Liver (tissue), 9 donors: ENCODE measurements around the gene NUDT17. TPM values are rescaled to one million over a fixed set of nuclear protein-coding genes. Genes with fewer than 3 reads are reported as not detected.
"Not testable (repeated sequence)": the region's sequence is repeated elsewhere in the genome, so short reads cannot be mapped to it uniquely, and the experiment has no call there.

ENCODE experiments used
- DNase-seq: peaks from one replicate; pipeline ENCODE4 v3.0.0-alpha.2; 2017; ENCODE audit warnings: low spot score
- H3K27ac ChIP-seq, 2 donors: one replicate each; pipeline ENCODE4 v1.7.0; 2013; ENCODE audit warnings: inconsistent platforms in 2 of 2, low read length in 2 of 2, control low read depth in 1 of 2, low read depth in 1 of 2, mild to moderate bottlenecking in 1 of 2
- H3K27me3 ChIP-seq, 4 donors: one replicate each; pipeline versions ENCODE4 v1.6.1 to v1.7.0; 2013; ENCODE audit warnings: low read length in 3 of 4, inconsistent platforms in 1 of 4, mild to moderate bottlenecking in 1 of 4, moderate library complexity in 1 of 4; ENCODE audit not compliant: control insufficient read depth in 4 of 4, insufficient read depth in 4 of 4
- H3K36me3 ChIP-seq, 4 donors: one replicate each; pipeline versions ENCODE4 v1.6.1 to v1.7.0; 2013; ENCODE audit warnings: low read length in 3 of 4, mild to moderate bottlenecking in 3 of 4, low read depth in 1 of 4, moderate library complexity in 1 of 4; ENCODE audit not compliant: control insufficient read depth in 4 of 4, insufficient read depth in 3 of 4
- H3K4me1 ChIP-seq, 4 donors: one replicate each; pipeline versions ENCODE4 v1.6.1 to v1.7.0; 2013; ENCODE audit warnings: low read length in 3 of 4, mild to moderate bottlenecking in 3 of 4, moderate library complexity in 1 of 4; ENCODE audit not compliant: control insufficient read depth in 4 of 4, insufficient read depth in 4 of 4
- H3K4me3 ChIP-seq, 3 donors: one replicate each; pipeline versions ENCODE4 v1.6.1 to v1.7.0; 2013; ENCODE audit warnings: low read length in 3 of 3, control low read depth in 1 of 3, low read depth in 1 of 3, mild to moderate bottlenecking in 1 of 3
- H3K9ac ChIP-seq, 2 donors: one replicate each; pipeline ENCODE4 v1.7.0; 2013; ENCODE audit warnings: low read length in 2 of 2, mild to moderate bottlenecking in 2 of 2, moderate library complexity in 2 of 2, control low read depth in 1 of 2, low read depth in 1 of 2
- H3K9me3 ChIP-seq, 4 donors: one replicate each; pipeline versions ENCODE4 v1.6.1 to v1.7.0; 2013; ENCODE audit warnings: low read length in 3 of 4; ENCODE audit not compliant: control insufficient read depth in 4 of 4
- EGR1 ChIP-seq, 2 donors: IDR thresholded peaks; 2 replicates each; pipeline ENCODE4 v1.6.1; 2016 to 2018; ENCODE audit warnings: antibody characterized with exemption in 2 of 2, low read depth in 2 of 2
- FOXA1 ChIP-seq: IDR thresholded peaks from 2 replicates; pipeline ENCODE4 v1.6.1; 2016; ENCODE audit warnings: antibody characterized with exemption
- GABPA ChIP-seq, 2 donors: IDR thresholded peaks in 1 of 2; conservative IDR thresholded peaks in 1 of 2; 2 replicates each; pipeline ENCODE4 v1.6.1; 2016; ENCODE audit warnings: antibody characterized with exemption in 2 of 2, mild to moderate bottlenecking in 1 of 2, moderate library complexity in 1 of 2
- HNF4A ChIP-seq, 2 donors: conservative IDR thresholded peaks; 2 replicates each; pipeline ENCODE4 v1.6.1; 2016; ENCODE audit warnings: antibody characterized with exemption in 2 of 2, mild to moderate bottlenecking in 2 of 2
- RAD21 ChIP-seq, 2 donors: IDR thresholded peaks; 2 replicates each; pipeline ENCODE4 v1.6.1; 2016; ENCODE audit warnings: antibody characterized with exemption in 2 of 2, mild to moderate bottlenecking in 2 of 2
- RXRA ChIP-seq, 2 donors: IDR thresholded peaks; 2 replicates each; pipeline ENCODE4 v1.6.1; 2017 to 2018; ENCODE audit warnings: antibody characterized with exemption in 2 of 2, mild to moderate bottlenecking in 1 of 2
- SP1 ChIP-seq: IDR thresholded peaks from 2 replicates; pipeline ENCODE4 v1.6.1; 2018; ENCODE audit warnings: antibody characterized with exemption, mild to moderate bottlenecking
- YY1 ChIP-seq: IDR thresholded peaks from 2 replicates; pipeline ENCODE4 v1.6.1; 2016; ENCODE audit warnings: antibody characterized with exemption, mild to moderate bottlenecking
- WGBS: extraction: QIAGEN DNeasy Blood & Tissue Kit; methylation state at CpG from one replicate; pipeline ENCODE4 v1.1.7; 2013; 5-methylcytosine and 5-hydroxymethylcytosine counted together
- polyA plus RNA-seq, 2 donors: library from polyadenylated mRNA; stranded (reverse) in 1 of 2; unstranded in 1 of 2; fragments of 200-250 nt in 1 of 2; fragments of >200 nt in 1 of 2; fragmentation: Nextera tagmentation in 1 of 2; extraction: Ambion mirVana in 1 of 2; gene quantifications; one replicate each; pipeline versions ENCODE4 v1.2.1 to v1.2.3, GENCODE V29; 2013 to 2015
- total RNA-seq, 2 donors: library from RNA; depleted of rRNA; stranded (reverse); fragments of >200 nt; gene quantifications; one replicate each; pipeline ENCODE4 v1.2.3, GENCODE V29; 2014
- TF ChIP-seq, protein P1 (sequence below): fragments of 150-350 bp; IDR thresholded peaks from 2 replicates; pipeline ENCODE4 v1.5.1; 2017; ENCODE audit warnings: improper control_type of control experiment, low read depth, low read length; ENCODE audit not compliant: missing input control
- TF ChIP-seq, protein P2 (sequence below): IDR thresholded peaks from 2 replicates; pipeline ENCODE4 v1.6.1; 2016; ENCODE audit warnings: antibody characterized with exemption
- TF ChIP-seq, protein P3 (sequence below): IDR thresholded peaks from 2 replicates; pipeline ENCODE4 v1.6.1; 2016; ENCODE audit warnings: antibody characterized with exemption, mild to moderate bottlenecking
- TF ChIP-seq, protein P4 (sequence below): IDR thresholded peaks from 2 replicates; pipeline ENCODE4 v1.6.1; 2016; ENCODE audit warnings: antibody characterized with exemption
- TF ChIP-seq, protein P5 (sequence below): IDR thresholded peaks from 2 replicates; pipeline ENCODE4 v1.6.1; 2016; ENCODE audit warnings: antibody characterized with exemption
- donor health status: healthy.
- donor health status: healthy.
- donor health status: healthy.
- donor health status: healthy.
- donor health status: healthy.

The NUDT17 gene
- total and polyA plus RNA-seq, 4 donors, result 0.59 to 2.1 (median 1.0) TPM

DNA sequence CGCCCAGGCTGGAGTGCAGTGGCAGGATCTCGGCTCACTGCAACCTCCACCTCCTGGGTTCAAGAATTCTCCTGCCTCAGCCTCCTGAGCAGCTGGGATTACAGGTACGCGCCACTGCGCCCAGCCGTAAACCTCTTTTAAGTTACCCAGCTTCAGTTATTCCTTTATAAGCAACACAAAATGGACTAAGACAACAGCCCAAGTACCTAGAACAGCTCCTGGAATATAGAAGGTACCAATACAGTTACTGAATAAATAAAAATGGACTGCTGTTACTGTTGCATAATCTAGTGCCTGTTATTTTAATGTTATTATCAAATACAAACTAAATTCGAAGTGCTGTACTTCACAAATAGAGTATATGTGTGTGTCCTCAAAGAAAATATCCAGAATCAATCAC is 38.6 kb upstream of the NUDT17 start:
- WGBS, result 91% methylated on average over 7 of the region's 7 CpGs
- Histone ChIP-seq H3K36me3 (no peaks in the 10 kb centered on the region), H3K4me3 (no peak overlapping the region), H3K4me1 (no peaks in the 10 kb centered on the region), H3K27ac (no peak overlapping the region), H3K9ac (no peak overlapping the region), H3K27me3 (no peaks in the 10 kb centered on the region), H3K9me3 (no peaks in the 10 kb centered on the region)
- TF ChIP-seq, protein P1, sequence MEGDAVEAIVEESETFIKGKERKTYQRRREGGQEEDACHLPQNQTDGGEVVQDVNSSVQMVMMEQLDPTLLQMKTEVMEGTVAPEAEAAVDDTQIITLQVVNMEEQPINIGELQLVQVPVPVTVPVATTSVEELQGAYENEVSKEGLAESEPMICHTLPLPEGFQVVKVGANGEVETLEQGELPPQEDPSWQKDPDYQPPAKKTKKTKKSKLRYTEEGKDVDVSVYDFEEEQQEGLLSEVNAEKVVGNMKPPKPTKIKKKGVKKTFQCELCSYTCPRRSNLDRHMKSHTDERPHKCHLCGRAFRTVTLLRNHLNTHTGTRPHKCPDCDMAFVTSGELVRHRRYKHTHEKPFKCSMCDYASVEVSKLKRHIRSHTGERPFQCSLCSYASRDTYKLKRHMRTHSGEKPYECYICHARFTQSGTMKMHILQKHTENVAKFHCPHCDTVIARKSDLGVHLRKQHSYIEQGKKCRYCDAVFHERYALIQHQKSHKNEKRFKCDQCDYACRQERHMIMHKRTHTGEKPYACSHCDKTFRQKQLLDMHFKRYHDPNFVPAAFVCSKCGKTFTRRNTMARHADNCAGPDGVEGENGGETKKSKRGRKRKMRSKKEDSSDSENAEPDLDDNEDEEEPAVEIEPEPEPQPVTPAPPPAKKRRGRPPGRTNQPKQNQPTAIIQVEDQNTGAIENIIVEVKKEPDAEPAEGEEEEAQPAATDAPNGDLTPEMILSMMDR, result no peak
- TF ChIP-seq, protein P2, sequence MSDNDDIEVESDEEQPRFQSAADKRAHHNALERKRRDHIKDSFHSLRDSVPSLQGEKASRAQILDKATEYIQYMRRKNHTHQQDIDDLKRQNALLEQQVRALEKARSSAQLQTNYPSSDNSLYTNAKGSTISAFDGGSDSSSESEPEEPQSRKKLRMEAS, result no peak
- TF ChIP-seq HNF4A (conservative IDR thresholded peaks at IDR 0.05), result no peak
- TF ChIP-seq, protein P3, sequence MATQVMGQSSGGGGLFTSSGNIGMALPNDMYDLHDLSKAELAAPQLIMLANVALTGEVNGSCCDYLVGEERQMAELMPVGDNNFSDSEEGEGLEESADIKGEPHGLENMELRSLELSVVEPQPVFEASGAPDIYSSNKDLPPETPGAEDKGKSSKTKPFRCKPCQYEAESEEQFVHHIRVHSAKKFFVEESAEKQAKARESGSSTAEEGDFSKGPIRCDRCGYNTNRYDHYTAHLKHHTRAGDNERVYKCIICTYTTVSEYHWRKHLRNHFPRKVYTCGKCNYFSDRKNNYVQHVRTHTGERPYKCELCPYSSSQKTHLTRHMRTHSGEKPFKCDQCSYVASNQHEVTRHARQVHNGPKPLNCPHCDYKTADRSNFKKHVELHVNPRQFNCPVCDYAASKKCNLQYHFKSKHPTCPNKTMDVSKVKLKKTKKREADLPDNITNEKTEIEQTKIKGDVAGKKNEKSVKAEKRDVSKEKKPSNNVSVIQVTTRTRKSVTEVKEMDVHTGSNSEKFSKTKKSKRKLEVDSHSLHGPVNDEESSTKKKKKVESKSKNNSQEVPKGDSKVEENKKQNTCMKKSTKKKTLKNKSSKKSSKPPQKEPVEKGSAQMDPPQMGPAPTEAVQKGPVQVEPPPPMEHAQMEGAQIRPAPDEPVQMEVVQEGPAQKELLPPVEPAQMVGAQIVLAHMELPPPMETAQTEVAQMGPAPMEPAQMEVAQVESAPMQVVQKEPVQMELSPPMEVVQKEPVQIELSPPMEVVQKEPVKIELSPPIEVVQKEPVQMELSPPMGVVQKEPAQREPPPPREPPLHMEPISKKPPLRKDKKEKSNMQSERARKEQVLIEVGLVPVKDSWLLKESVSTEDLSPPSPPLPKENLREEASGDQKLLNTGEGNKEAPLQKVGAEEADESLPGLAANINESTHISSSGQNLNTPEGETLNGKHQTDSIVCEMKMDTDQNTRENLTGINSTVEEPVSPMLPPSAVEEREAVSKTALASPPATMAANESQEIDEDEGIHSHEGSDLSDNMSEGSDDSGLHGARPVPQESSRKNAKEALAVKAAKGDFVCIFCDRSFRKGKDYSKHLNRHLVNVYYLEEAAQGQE, result no peak
- TF ChIP-seq FOXA1, result no peak
- no peak for TF ChIP-seq RAD21 (IDR thresholded peaks at IDR 0.05)
- TF ChIP-seq, protein P4, sequence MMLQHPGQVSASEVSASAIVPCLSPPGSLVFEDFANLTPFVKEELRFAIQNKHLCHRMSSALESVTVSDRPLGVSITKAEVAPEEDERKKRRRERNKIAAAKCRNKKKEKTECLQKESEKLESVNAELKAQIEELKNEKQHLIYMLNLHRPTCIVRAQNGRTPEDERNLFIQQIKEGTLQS, result no peak
- no peak for TF ChIP-seq YY1
- TF ChIP-seq RXRA (IDR thresholded peaks at IDR 0.05), result no peak
- TF ChIP-seq, protein P5, sequence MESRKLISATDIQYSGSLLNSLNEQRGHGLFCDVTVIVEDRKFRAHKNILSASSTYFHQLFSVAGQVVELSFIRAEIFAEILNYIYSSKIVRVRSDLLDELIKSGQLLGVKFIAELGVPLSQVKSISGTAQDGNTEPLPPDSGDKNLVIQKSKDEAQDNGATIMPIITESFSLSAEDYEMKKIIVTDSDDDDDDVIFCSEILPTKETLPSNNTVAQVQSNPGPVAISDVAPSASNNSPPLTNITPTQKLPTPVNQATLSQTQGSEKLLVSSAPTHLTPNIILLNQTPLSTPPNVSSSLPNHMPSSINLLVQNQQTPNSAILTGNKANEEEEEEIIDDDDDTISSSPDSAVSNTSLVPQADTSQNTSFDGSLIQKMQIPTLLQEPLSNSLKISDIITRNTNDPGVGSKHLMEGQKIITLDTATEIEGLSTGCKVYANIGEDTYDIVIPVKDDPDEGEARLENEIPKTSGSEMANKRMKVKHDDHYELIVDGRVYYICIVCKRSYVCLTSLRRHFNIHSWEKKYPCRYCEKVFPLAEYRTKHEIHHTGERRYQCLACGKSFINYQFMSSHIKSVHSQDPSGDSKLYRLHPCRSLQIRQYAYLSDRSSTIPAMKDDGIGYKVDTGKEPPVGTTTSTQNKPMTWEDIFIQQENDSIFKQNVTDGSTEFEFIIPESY, result no peak
- no peak for TF ChIP-seq GABPA (IDR thresholded peaks at IDR 0.05 in 1 of 2, conservative IDR thresholded peaks at IDR 0.05 in 1 of 2)
- no peak for TF ChIP-seq SP1
- TF ChIP-seq EGR1 (IDR thresholded peaks at IDR 0.05; ENCODE audit: low read depth in 2 of 2), result no peak
- no peak for DNase-seq

DNA sequence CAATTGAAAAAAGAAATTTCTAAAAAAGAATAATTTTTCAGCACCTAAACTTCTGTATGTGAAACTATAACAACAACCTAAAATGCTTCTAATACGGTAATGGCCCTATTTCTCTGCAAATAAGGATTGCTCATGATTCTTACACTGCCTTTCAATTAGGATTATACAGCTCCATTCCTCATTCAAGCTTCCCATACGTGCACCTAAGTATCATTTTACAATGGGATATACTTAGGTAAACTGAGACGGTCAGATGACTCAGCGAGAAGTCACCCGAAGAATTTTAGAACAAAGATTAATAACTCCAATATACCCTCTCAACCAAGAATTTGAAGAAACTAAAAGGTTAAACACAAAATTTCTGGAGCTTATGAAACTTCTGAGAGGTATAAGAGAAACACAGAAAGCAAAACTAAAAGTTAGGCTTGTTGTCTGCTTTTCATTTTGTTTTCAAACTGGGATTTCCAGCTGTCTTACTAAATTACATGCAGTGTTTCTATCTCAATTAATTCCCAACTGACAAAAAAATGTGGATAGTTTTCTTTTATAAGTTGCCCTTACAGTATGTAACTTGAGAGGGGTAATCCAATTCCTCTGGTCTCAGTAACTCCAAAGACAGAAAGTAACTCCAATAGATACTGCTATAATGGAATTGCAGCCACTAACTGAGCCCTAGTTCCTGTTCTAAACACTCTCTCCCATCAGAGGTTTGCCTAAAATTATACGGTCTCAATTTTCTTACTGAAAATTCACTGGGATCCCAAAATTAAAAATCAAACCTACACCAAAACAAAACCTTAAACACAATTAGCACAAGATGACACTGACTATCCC is 32.2 kb upstream of the NUDT17 start:
- H3K36me3 ChIP-seq, DNase-seq, H3K9me3 ChIP-seq, H3K27ac ChIP-seq, H3K27me3 ChIP-seq, H3K9ac ChIP-seq, H3K4me3 ChIP-seq, H3K4me1 ChIP-seq: not testable (repeated sequence)
- 90% methylated on average over 5 of the region's 6 CpGs for WGBS

DNA sequence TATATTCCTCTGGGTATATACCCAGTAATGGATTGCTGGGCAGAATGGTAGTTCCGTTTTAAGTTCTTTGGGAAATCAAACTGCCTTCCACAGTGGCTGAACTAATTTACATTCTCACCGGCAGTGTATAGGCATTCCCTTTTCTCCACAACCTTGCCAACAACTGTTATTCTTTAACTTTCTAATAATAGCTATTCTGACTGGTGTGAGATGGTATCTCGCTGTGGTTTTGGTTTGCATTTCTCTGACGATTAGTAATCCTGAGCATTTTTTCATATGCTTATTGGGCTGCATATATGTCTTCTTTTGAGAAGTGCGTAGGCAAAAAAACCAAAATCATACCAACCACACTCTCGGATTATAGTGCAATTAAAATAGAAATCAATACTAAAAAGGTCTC is 27.3 kb upstream of the NUDT17 start:
- H3K27me3 ChIP-seq, H3K36me3 ChIP-seq, DNase-seq, H3K27ac ChIP-seq, H3K9me3 ChIP-seq, H3K4me1 ChIP-seq, H3K9ac ChIP-seq, H3K4me3 ChIP-seq: not testable (repeated sequence)
- WGBS, result 74% methylated on average over 4 of the region's 6 CpGs

DNA sequence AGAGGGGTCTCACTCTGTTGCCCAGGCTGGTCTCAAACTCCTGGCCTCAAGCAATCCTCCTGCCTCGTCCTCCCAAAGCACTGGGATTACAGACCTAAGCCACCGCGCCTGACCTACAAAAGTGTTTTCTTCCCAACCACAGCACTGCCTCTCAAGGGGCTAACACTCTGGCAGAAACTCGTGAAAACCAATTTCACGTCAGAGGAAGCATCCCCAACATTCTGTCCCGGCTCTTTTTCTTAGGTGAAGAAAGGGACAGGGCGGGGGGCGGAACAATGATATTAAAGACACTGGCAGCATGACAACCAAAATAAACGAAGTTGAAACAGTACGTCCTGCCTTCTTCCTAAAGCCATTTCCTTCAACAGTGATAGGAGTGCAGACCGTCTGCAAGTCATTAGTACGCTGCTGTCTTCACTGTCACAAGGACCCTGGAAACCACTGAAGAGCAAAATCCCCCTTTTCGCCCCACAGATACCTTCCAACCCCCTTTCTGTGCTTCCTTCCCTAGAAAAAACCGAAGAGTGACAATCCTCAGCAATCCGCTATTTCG is 22.6 kb upstream of the NUDT17 start:
- 12% methylated on average over 4 of the region's 16 CpGs for WGBS
- not testable (repeated sequence) for H3K27me3 ChIP-seq, H3K4me3 ChIP-seq, H3K27ac ChIP-seq, H3K9ac ChIP-seq, DNase-seq, H3K9me3 ChIP-seq
- H3K4me1 ChIP-seq, result peaks cover 4 to 12% (median 7%) of the 10 kb centered on the region in 4 donors
- peaks cover 12 to 15% (median 12%) of the 10 kb centered on the region in 4 donors for H3K36me3 ChIP-seq
